Endothelial cell of umbilical vein (primary cell): ENCODE measurements around the gene GTSF1L. TPM values are rescaled to one million over a fixed set of nuclear protein-coding genes. Genes with fewer than 3 reads are reported as not detected.

Experiments
- BruUV-seq: library from RNA; stranded (reverse); fragments of 400-500 nt; replicated peaks from 2 replicates; lab custom pipeline; 2021; lab: Mats Ljungman, UMichigan
- CTCF ChIA-PET: fragments of 300-600, 350-600 bp; sonication (Branson Sonifier 250); formaldehyde crosslinking; loops from one replicate; lab custom pipeline; 2021; ENCODE audit warnings: antibody characterized with exemption, inconsistent platforms; lab: Charles Lee
- POLR2A ChIA-PET: fragments of 300-600, 350-600 bp; sonication (Branson Sonifier 250); formaldehyde crosslinking; loops from one replicate; lab custom pipeline; 2021; ENCODE audit warnings: antibody characterized with exemption, inconsistent platforms; lab: Charles Lee
- DNase-seq: peaks from one replicate; pipeline ENCODE4 v3.0.0-alpha.2; 2011; ENCODE audit warnings: low read depth, low spot score
- FAIRE-seq: peaks from 2 replicates; lab custom pipeline; 2011; peaks lifted over from hg19 to GRCh38; lab: Jason Lieb, UNC
- H2AFZ ChIP-seq: 2 replicates; pipeline ENCODE4 v1.6.0; 2012; ENCODE audit warnings: low read depth, low read length, control low read depth, inconsistent platforms
- H3K27ac ChIP-seq: 2 replicates; pipeline ENCODE4 v1.5.1; 2011; ENCODE audit warnings: low read depth, mild to moderate bottlenecking, control low read depth, low read length, moderate library complexity; ENCODE audit not compliant: insufficient read depth
- H3K27me3 ChIP-seq, 2 experiments: 2 replicates each; pipeline versions ENCODE4 v1.6.0 to v1.6.1; 2011; ENCODE audit warnings: low read length in 2 of 2, mixed read lengths in 1 of 2; ENCODE audit not compliant: control insufficient read depth in 2 of 2, insufficient read depth in 2 of 2
- H3K36me3 ChIP-seq, 2 experiments: 2 replicates in 1 of 2; 3 replicates in 1 of 2; pipeline ENCODE4 v1.5.1; 2011; ENCODE audit warnings: low read length in 2 of 2, mild to moderate bottlenecking in 1 of 2, moderate library complexity in 1 of 2; ENCODE audit not compliant: control insufficient read depth in 2 of 2, insufficient read depth in 2 of 2; ENCODE audit errors: extremely low read depth in 1 of 2
- H3K4me1 ChIP-seq: 3 replicates; pipeline ENCODE4 v1.5.1; 2011; ENCODE audit warnings: mild to moderate bottlenecking, low read length; ENCODE audit not compliant: control insufficient read depth, insufficient read depth; ENCODE audit errors: extremely low read depth
- H3K4me2 ChIP-seq: 2 replicates; pipeline ENCODE4 v1.6.1; 2011; ENCODE audit warnings: low read length, control low read depth, mixed read lengths; ENCODE audit not compliant: insufficient read depth
- H3K4me3 ChIP-seq, 3 experiments: fragments of 200-600 bp in 1 of 3; sonication (generic), shearing (Covaris generic) in 1 of 3; replicated peaks in 1 of 3; 2 replicates each; pipeline ENCODE4 v1.5.1; 2011 to 2016; ENCODE audit warnings: control low read depth in 3 of 3, low read length in 3 of 3, mild to moderate bottlenecking in 2 of 3, inconsistent platforms in 1 of 3, low read depth in 1 of 3, moderate library complexity in 1 of 3; ENCODE audit not compliant: insufficient read depth in 1 of 3
- H3K79me2 ChIP-seq: 2 replicates; pipeline ENCODE4 v1.6.0; 2012; ENCODE audit warnings: low read length, inconsistent platforms; ENCODE audit not compliant: control insufficient read depth, insufficient read depth
- H3K9ac ChIP-seq: replicated peaks from 2 replicates; pipeline ENCODE3; 2011; ENCODE audit warnings: low read length, control low read depth; ENCODE audit not compliant: insufficient read depth; ENCODE audit errors: extremely low read depth
- H3K9me1 ChIP-seq: replicated peaks from 3 replicates; pipeline ENCODE4 v1.6.0; 2011; ENCODE audit warnings: mild to moderate bottlenecking, low read length; ENCODE audit not compliant: control insufficient read depth, insufficient read depth; ENCODE audit errors: extremely low read depth
- H3K9me3 ChIP-seq: replicated peaks from 2 replicates; pipeline ENCODE4 v1.5.1; 2012; ENCODE audit warnings: low read length, inconsistent platforms; ENCODE audit not compliant: control insufficient read depth, insufficient read depth
- H4K20me1 ChIP-seq: replicated peaks from 2 replicates; pipeline ENCODE3; 2011; ENCODE audit warnings: mild to moderate bottlenecking, low read length; ENCODE audit not compliant: control insufficient read depth, insufficient read depth; ENCODE audit errors: extremely low read depth
- EZH2 ChIP-seq: IDR thresholded peaks from 2 replicates; pipeline ENCODE4 v1.6.1; 2012; ENCODE audit warnings: borderline replicate concordance, low read depth, mild to moderate bottlenecking, moderate library complexity, low read length, inconsistent platforms; ENCODE audit not compliant: severe bottlenecking
- FOS ChIP-seq: IDR thresholded peaks from 2 replicates; pipeline ENCODE4 v1.6.1; 2011; ENCODE audit warnings: mild to moderate bottlenecking, low read length, moderate library complexity, borderline replicate concordance; ENCODE audit not compliant: insufficient read depth
- GATA2 ChIP-seq: IDR thresholded peaks from 2 replicates; pipeline ENCODE4 v1.7.0; 2011; ENCODE audit warnings: low read depth, mild to moderate bottlenecking, moderate library complexity, mixed read lengths, low read length; ENCODE audit not compliant: insufficient read length, insufficient read depth
- JUN ChIP-seq: IDR thresholded peaks from 2 replicates; pipeline ENCODE4 v1.6.1; 2011; ENCODE audit warnings: borderline replicate concordance, low read depth; ENCODE audit not compliant: insufficient read length, insufficient read depth
- MYC ChIP-seq: IDR thresholded peaks from one replicate; pipeline ENCODE4 v1.6.1; 2011; ENCODE audit warnings: mild to moderate bottlenecking, low read depth, low read length
- POLR2A ChIP-seq: IDR thresholded peaks from 2 replicates; pipeline ENCODE4 v1.6.1; 2012; ENCODE audit warnings: low read depth, mild to moderate bottlenecking, control low read depth, low read length
- POLR2AphosphoS5 ChIP-seq: IDR thresholded peaks from 2 replicates; pipeline ENCODE4 v1.6.1; 2012; ENCODE audit warnings: low read depth, mild to moderate bottlenecking, control low read depth, low read length, moderate library complexity; ENCODE audit not compliant: insufficient read depth
- dilution Hi-C: fragments of 300-500 bp; cut with MboI; formaldehyde crosslinking; loops from one replicate; pipeline ENCODE4 v1.15.0; 2019; ENCODE audit warnings: low sequenced_read_pairs; ENCODE audit not compliant: extremely low pct_ligation_motif_present
- intact Hi-C: fragments of 100-400 bp; cut with micrococcal nuclease; formaldehyde crosslinking; loops from one replicate; pipeline ENCODE4 v1.10.0; 2022
- polyA plus RNA-seq, 4 experiments: library from polyadenylated mRNA; depleted of rRNA in 3 of 4; stranded (reverse) in 3 of 4; unstranded in 1 of 4; fragments of >200 nt; gene quantifications; 2 replicates each; pipeline versions ENCODE4 v1.2.1 to v1.2.3, GENCODE V29; 2011 to 2012; ENCODE audit warnings: missing spikeins in 1 of 4
- total RNA-seq: library from RNA; stranded (reverse); gene quantifications from 2 replicates; pipeline ENCODE4 v1.2.3, GENCODE V29; 2021
- TF ChIP-seq, protein P1 (sequence below): IDR thresholded peaks from 2 replicates; pipeline ENCODE4 v1.6.1; 2011; ENCODE audit not compliant: insufficient read depth, insufficient read length
- TF ChIP-seq, protein P2 (sequence below), 2 donors: IDR thresholded peaks; 1 replicate in 1 of 2; 2 replicates in 1 of 2; pipeline ENCODE4 v1.5.1; 2011; ENCODE audit warnings: low read length in 2 of 2, mild to moderate bottlenecking in 2 of 2, moderate library complexity in 2 of 2, control low read depth in 1 of 2, inconsistent platforms in 1 of 2, low read depth in 1 of 2; ENCODE audit not compliant: insufficient read depth in 1 of 2; ENCODE audit errors: extremely low read depth in 1 of 2

Gene GTSF1L
- total and polyA plus RNA-seq, 2 donors (not counting 3 experiments of a cell fraction or from before 2014, with no cell fraction given), result not detected

DNA sequence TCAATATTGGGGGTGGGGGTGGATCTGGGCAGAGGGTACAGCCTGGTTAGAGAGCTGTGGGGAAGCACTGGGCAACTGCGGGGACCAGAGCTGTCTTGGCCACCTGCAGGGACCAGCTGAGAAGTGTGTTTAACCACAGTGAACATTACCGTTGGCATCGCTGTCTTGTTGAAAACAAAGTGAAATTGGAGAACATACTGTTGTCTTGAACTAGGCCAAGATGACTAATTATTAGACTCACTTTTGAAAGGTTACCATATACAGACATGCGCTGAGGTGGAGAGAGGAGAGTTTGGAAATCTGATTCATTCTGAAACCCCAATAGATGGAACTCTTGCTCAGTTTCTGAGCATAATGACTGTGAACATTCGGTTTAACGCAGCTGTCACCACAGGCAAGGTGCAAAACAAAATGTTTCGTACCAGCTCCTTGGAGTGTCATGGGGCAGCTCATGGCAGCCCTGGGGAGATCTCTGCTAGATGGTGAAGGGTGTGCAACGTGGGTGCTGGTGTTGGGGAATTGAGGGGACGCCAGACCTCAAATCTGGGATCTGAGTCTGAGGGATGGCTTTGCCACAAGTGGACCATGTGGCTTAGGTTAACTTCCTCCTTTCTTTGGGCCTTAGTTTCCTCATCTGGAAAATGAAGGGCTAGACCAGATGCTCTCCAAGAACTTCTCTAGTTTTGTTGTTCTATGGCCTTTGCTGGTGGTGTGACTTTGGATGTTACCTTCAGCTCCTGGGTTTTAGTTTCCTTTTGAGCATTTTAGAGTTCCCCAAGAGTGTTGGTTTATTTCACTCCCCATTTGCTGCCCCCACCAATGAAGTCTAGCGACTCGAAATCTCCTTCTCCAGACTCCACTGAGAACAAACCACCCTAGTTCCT is 24.6 kb upstream of the GTSF1L start:
- POLR2A ChIA-PET, result interaction anchor here (0.5 kb wide), 1 partner anchor 89 kb away, joined by 3 read pairs; no protein-coding TSS in a partner anchor
- Histone ChIP-seq H4K20me1 (no peaks in the 10 kb centered on the region), H3K79me2 (no peaks in the 10 kb centered on the region), H3K36me3 (no peaks in the 10 kb centered on the region), H3K4me2 (no peak overlapping the region), H3K9me3 (no peaks in the 10 kb centered on the region), H3K9ac (no peak overlapping the region), H3K9me1 (no peaks in the 10 kb centered on the region), H3K4me1 (peaks cover 12% of the 10 kb centered on the region), H3K27ac (no peak overlapping the region), H2AFZ (peak overlapping the region; percentile 14), H3K4me3 (no peak overlapping the region), H3K27me3 (no peaks in the 10 kb centered on the region)
- FAIRE-seq (no peak), DNase-seq (no peak)
- CTCF ChIA-PET, result interaction anchor here (0.8 to 9.9 kb wide), 21 partner anchors 14 to 439 kb away, joined by 3 to 191 read pairs (median 5); no protein-coding TSS in a partner anchor
- no TSS peak for BruUV-seq
- intact Hi-C loops, result loop anchor here (2.0 kb wide), 1 partner anchor 439 kb away; no protein-coding TSS in a partner anchor
- dilution Hi-C loops, result loop anchor here (25.0 kb wide), 1 partner anchor 161 kb away; the partner anchor contains the start of gene TOX2
- TF ChIP-seq MYC, result no peak
- no peak for TF ChIP-seq FOS
- TF ChIP-seq, protein P1, sequence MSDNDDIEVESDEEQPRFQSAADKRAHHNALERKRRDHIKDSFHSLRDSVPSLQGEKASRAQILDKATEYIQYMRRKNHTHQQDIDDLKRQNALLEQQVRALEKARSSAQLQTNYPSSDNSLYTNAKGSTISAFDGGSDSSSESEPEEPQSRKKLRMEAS, result no peak
- no peak for TF ChIP-seq POLR2A
- no peak for TF ChIP-seq EZH2
- TF ChIP-seq JUN, result no peak
- TF ChIP-seq, protein P2, sequence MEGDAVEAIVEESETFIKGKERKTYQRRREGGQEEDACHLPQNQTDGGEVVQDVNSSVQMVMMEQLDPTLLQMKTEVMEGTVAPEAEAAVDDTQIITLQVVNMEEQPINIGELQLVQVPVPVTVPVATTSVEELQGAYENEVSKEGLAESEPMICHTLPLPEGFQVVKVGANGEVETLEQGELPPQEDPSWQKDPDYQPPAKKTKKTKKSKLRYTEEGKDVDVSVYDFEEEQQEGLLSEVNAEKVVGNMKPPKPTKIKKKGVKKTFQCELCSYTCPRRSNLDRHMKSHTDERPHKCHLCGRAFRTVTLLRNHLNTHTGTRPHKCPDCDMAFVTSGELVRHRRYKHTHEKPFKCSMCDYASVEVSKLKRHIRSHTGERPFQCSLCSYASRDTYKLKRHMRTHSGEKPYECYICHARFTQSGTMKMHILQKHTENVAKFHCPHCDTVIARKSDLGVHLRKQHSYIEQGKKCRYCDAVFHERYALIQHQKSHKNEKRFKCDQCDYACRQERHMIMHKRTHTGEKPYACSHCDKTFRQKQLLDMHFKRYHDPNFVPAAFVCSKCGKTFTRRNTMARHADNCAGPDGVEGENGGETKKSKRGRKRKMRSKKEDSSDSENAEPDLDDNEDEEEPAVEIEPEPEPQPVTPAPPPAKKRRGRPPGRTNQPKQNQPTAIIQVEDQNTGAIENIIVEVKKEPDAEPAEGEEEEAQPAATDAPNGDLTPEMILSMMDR (IDR thresholded peaks at IDR 0.05; ENCODE audit: extremely low read depth in 1 of 2, insufficient read depth in 1 of 2, low read depth in 1 of 2, low read length in 2 of 2), result no peak
- TF ChIP-seq GATA2, result no peak
- TF ChIP-seq POLR2AphosphoS5, result no peak
